GM12892 (cell line): ENCODE results near the gene GLCE.
"Not testable (repeated sequence)": the region's sequence is repeated elsewhere in the genome, so short reads cannot be mapped to it uniquely, and the experiment has no call there.

Experiments used
- POLR2A ChIP-seq: IDR thresholded peaks from 2 replicates; pipeline ENCODE4 v1.6.1; 2011; ENCODE audit warnings: low read depth, low read length, control low read depth
- POLR2AphosphoS5 ChIP-seq: IDR thresholded peaks from 2 replicates; pipeline ENCODE4 v1.6.1; 2011; ENCODE audit warnings: low read depth, low read length, control low read depth

- TF ChIP-seq POLR2A, POLR2AphosphoS5: not testable (repeated sequence)
Measured at GRCh38 chr15:69302087-69302486, 141.7 kb downstream of the GLCE start.
